MCF 10A (cell line): ENCODE measurements around the gene TMEM181. TPM values are rescaled to one million over a fixed set of nuclear protein-coding genes. Genes with fewer than 3 reads are reported as not detected.

Source experiments
- BruUV-seq: library from RNA; stranded (reverse); fragments of 400-500 nt; replicated peaks from 2 replicates; lab custom pipeline; 2021; lab: Mats Ljungman, UMichigan
- CTCF ChIA-PET: fragments of 300-600 bp; sonication (Branson Sonifier 250); formaldehyde crosslinking; extraction: SDS; loops from one replicate; lab custom pipeline; 2021; ENCODE audit warnings: antibody characterized with exemption, inconsistent platforms; lab: Yijun Ruan, JAX
- POLR2A ChIA-PET: fragments of 300-600, 350-650 bp; sonication (Branson Sonifier 250); formaldehyde crosslinking; extraction: SDS; loops from one replicate; lab custom pipeline; 2020; ENCODE audit warnings: antibody characterized with exemption, inconsistent platforms; lab: Yijun Ruan, JAX
- DNase-seq: peaks from one replicate; pipeline ENCODE4 v3.0.0-alpha.2; 2018; ENCODE audit not compliant: unreplicated experiment
- H3K27ac Mint-ChIP-seq: one replicate; pipeline ENCODE4 v1.8.0; 2022; ENCODE audit warnings: mild to moderate bottlenecking, low read depth, mixed read lengths; ENCODE audit not compliant: unreplicated experiment
- H3K27me3 Mint-ChIP-seq: one replicate; pipeline ENCODE4 v1.8.0; 2022; ENCODE audit warnings: mixed read lengths; ENCODE audit not compliant: insufficient read depth, unreplicated experiment
- H3K36me3 Mint-ChIP-seq: one replicate; pipeline ENCODE4 v1.8.0; 2022; ENCODE audit warnings: mild to moderate bottlenecking, moderate library complexity, mixed read lengths; ENCODE audit not compliant: insufficient read depth, unreplicated experiment
- H3K4me1 Mint-ChIP-seq: one replicate; pipeline ENCODE4 v1.8.0; 2022; ENCODE audit warnings: mixed read lengths; ENCODE audit not compliant: insufficient read depth, unreplicated experiment
- H3K4me3 Mint-ChIP-seq: one replicate; pipeline ENCODE4 v1.8.0; 2022; ENCODE audit warnings: mild to moderate bottlenecking, moderate library complexity, mixed read lengths; ENCODE audit not compliant: unreplicated experiment
- H3K9me3 Mint-ChIP-seq: one replicate; pipeline ENCODE4 v1.8.0; 2022; ENCODE audit warnings: mixed read lengths; ENCODE audit not compliant: unreplicated experiment
- intact Hi-C: fragments of 100-400 bp; cut with micrococcal nuclease; formaldehyde crosslinking; loops from 2 replicates; pipeline ENCODE4 v1.14.1; 2022
- total RNA-seq: library from RNA; stranded (reverse); gene quantifications from 2 replicates; pipeline ENCODE4 v1.2.3, GENCODE V29; 2022
- TF ChIP-seq, protein P1 (sequence below): fragments of 200-600 bp; IDR thresholded peaks from one replicate; pipeline ENCODE4 v1.8.0; 2022; ENCODE audit warnings: antibody characterized with exemption, mild to moderate bottlenecking; ENCODE audit not compliant: unreplicated experiment

Gene TMEM181
- total RNA-seq, 1 experiment from 2014 or later: 25.3 TPM

DNA sequence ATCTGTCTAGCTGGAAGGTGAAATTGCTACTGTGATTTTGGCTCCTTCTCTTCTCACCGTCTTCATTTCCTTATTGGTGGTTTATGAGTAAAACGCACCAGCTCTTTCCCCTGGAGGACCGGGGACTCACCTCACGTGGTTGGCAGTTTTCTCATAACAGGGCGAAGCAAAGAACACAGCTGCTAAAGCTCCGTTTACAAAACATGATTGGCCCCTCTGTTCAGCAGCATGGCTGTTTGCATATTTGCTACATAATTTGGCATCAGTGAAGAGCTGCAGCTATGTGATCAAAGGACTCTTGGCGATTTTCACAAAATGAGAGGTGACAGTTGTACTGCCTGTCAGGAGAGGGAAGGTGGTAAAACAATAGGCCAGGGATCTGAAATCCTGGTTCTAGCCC is 20.5 kb upstream of the TMEM181 start:
- Mint-ChIP-seq H3K36me3 (peaks cover 9% of the 10 kb centered on the region), H3K4me3 (no peak overlapping the region), H3K27me3 (peaks cover 11% of the 10 kb centered on the region), H3K27ac (no peak overlapping the region), H3K4me1 (no peaks in the 10 kb centered on the region), H3K9me3 (no peaks in the 10 kb centered on the region)
- TF ChIP-seq, protein P1, sequence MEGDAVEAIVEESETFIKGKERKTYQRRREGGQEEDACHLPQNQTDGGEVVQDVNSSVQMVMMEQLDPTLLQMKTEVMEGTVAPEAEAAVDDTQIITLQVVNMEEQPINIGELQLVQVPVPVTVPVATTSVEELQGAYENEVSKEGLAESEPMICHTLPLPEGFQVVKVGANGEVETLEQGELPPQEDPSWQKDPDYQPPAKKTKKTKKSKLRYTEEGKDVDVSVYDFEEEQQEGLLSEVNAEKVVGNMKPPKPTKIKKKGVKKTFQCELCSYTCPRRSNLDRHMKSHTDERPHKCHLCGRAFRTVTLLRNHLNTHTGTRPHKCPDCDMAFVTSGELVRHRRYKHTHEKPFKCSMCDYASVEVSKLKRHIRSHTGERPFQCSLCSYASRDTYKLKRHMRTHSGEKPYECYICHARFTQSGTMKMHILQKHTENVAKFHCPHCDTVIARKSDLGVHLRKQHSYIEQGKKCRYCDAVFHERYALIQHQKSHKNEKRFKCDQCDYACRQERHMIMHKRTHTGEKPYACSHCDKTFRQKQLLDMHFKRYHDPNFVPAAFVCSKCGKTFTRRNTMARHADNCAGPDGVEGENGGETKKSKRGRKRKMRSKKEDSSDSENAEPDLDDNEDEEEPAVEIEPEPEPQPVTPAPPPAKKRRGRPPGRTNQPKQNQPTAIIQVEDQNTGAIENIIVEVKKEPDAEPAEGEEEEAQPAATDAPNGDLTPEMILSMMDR: no peak
- BruUV-seq: no TSS peak
- no peak for DNase-seq
- ChIA-PET POLR2A (interaction anchor here (0.7 kb wide), 1 partner anchor 31 kb away, joined by 3 read pairs; no protein-coding TSS in a partner anchor), CTCF (interaction anchor here (0.5 to 1.7 kb wide), 2 partner anchors 21 to 66 kb away, joined by 3 to 7 read pairs; no protein-coding TSS in a partner anchor)
- intact Hi-C loops: no loop called here

DNA sequence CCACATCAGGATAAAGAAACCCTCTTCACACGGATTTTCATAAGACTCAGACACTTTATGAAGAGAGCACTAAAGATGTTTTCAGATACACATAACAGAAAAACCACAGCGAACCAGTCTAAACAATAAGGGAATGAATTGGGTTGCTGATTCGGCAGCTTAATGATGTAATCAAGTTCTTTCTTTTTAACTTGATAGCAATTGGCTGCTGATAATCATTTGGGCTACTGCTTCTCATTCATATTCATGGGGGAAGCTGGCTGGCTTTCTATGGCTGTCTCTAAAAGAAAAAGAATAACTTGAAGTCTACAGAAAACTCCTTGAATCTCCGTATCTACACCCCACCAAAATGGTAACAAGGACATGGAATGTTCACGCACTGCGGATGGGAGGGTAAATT is 20.0 kb upstream of the TMEM181 start:
- no peak overlapping the region for H3K4me3 Mint-ChIP-seq
- BruUV-seq: no TSS peak
- H3K27me3 Mint-ChIP-seq: peaks cover 10% of the 10 kb centered on the region
- DNase-seq: no peak
- no peak overlapping the region for H3K27ac Mint-ChIP-seq
- H3K4me1 Mint-ChIP-seq: no peaks in the 10 kb centered on the region
- intact Hi-C loops: no loop called here
- ChIA-PET CTCF (interaction anchor here (1.7 kb wide), 1 partner anchor 21 kb away, joined by 7 read pairs; no protein-coding TSS in a partner anchor), POLR2A (interaction anchor here (0.7 kb wide), 1 partner anchor 32 kb away, joined by 3 read pairs; no protein-coding TSS in a partner anchor)
- peaks cover 13% of the 10 kb centered on the region for H3K36me3 Mint-ChIP-seq
- no peaks in the 10 kb centered on the region for H3K9me3 Mint-ChIP-seq
- TF ChIP-seq, protein P1: no peak

DNA sequence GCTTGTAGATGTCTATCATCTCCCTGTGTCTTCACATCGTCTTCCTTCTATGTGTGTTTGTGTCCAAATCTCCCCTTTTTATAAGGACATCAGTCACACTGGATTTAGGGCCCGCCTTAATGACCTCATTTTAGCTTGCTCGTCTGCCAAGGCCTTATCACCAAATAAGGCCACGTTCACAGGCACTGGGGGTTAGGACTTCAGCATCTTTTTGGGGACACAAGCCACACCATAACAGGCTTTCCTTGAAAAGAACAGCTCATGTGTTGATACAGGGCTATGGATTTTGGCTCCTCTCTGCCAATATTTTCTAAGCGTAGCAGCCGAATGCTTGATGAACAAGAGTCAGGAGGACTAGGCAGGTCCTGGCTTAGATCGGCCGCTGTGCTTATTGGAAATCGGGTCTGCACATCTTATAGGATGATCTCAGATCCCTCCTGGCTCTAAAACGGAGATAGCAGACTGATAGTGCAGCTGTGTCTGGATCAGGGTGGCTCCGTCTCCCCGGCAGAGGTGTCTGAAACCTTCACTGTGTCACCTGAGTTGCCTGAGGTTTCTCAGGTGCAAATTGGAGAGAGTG is 16.2 kb upstream of the TMEM181 start:
- Mint-ChIP-seq H3K36me3 (peaks cover 6% of the 10 kb centered on the region), H3K27me3 (no peaks in the 10 kb centered on the region), H3K4me1 (peaks cover 5% of the 10 kb centered on the region), H3K9me3 (no peaks in the 10 kb centered on the region), H3K27ac (no peak overlapping the region), H3K4me3 (no peak overlapping the region)
- BruUV-seq: no TSS peak
- CTCF ChIA-PET: no interaction called here
- POLR2A ChIA-PET: interaction anchor here (0.7 kb wide), 2 partner anchors 11 to 376 kb away, joined by 3 read pairs; no protein-coding TSS in a partner anchor
- DNase-seq: no peak
- intact Hi-C loops: no loop called here
- TF ChIP-seq, protein P1: no peak

DNA sequence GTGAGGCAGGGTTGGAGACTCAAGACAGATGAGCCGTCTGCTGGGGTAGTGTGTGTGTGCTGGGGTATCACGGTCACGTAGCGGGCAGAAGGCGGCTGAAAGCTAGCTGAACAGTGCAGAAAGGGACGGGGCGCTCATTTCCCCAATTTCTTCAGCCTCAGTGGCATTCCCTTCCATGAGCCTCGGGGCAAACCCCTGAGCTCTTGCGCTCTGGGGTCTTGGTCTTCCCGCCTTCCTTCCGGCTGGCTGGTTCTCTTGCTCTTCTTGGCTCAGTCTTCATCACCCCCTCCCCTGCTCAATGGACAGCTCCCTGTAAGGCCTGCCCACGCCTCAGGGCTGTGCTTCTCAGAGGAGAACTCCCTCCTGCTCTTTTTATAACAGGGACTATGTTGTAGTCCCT is 15.5 kb upstream of the TMEM181 start:
- Mint-ChIP-seq H3K4me3 (no peak overlapping the region), H3K36me3 (peaks cover 6% of the 10 kb centered on the region), H3K9me3 (no peaks in the 10 kb centered on the region), H3K4me1 (peaks cover 5% of the 10 kb centered on the region), H3K27me3 (no peaks in the 10 kb centered on the region), H3K27ac (no peak overlapping the region)
- ChIA-PET CTCF (no interaction called here), POLR2A (interaction anchor here (0.7 kb wide), 1 partner anchor 12 kb away, joined by 3 read pairs; no protein-coding TSS in a partner anchor)
- no TSS peak for BruUV-seq
- intact Hi-C loops: no loop called here
- no peak for DNase-seq
- TF ChIP-seq, protein P1: no peak
